Renal cortex interstitium (tissue), 11 donors: Measurements from ENCODE around the gene FIZ1. TPM values are rescaled to one million over a fixed set of nuclear protein-coding genes. Genes with fewer than 3 reads are reported as not detected.

Experiments used
- DNase-seq, 11 donors: peaks; one replicate each; pipeline ENCODE4 v3.0.0-alpha.2; 2013; ENCODE audit warnings: low read depth in 9 of 11, low spot score in 4 of 11; ENCODE audit errors: extremely low read depth in 1 of 11
- polyA plus RNA-seq, 3 donors: library from polyadenylated mRNA; unstranded; fragments of 120-200 nt; gene quantifications; one replicate each; pipeline ENCODE4 v1.2.1, GENCODE V29; 2013; ENCODE audit not compliant: insufficient read length in 3 of 3

The FIZ1 gene
- polyA plus RNA-seq, 3 donors, result 20.1 to 24.5 (median 23.9) TPM

GRCh38 chr19:55640577-55641425, 41.5 kb upstream of the FIZ1 start, which contains the start of gene ZNF580:
Gene ZNF580, plus strand, starts transcription at chr19:55641002. Its CDS starts 1,507 bp downstream, at chr19:55642509.
- peak in 6 of 11 donors; percentile 53 to 69 (median 62) for DNase-seq

- DNase-seq, result peak in 3 of 11 donors; percentile 57
Measured at GRCh38 chr19:55640043-55640576, 40.8 kb upstream of the FIZ1 start.

GRCh38 chr19:55638864-55639359, 39.6 kb upstream of the FIZ1 start:
- no peak for DNase-seq

- DNase-seq, result no peak
Measured at GRCh38 chr19:55637534-55637933, 38.2 kb upstream of the FIZ1 start.

- no peak for DNase-seq
Measured at GRCh38 chr19:55636723-55637122, 37.4 kb upstream of the FIZ1 start.

GRCh38 chr19:55635856-55636440, 36.6 kb upstream of the FIZ1 start:
- DNase-seq, result no peak

GRCh38 chr19:55635334-55635717, 36.0 kb upstream of the FIZ1 start:
- DNase-seq, result no peak

GRCh38 chr19:55633861-55634260, 34.5 kb upstream of the FIZ1 start:
- DNase-seq, result no peak

GRCh38 chr19:55632463-55632834, 33.1 kb upstream of the FIZ1 start:
- DNase-seq, result peak in 9 of 11 donors; percentile 86 to 93 (median 89)

GRCh38 chr19:55626350-55626749, 27.0 kb upstream of the FIZ1 start:
- no peak for DNase-seq

GRCh38 chr19:55625004-55625326, 25.6 kb upstream of the FIZ1 start:
- DNase-seq, result no peak

- peak in 8 of 11 donors; percentile 86 to 94 (median 92) for DNase-seq
Measured at GRCh38 chr19:55624109-55625003, 25.0 kb upstream of the FIZ1 start, which contains the start of gene ZNF784. Gene ZNF784, minus strand, starts transcription at chr19:55624566. Its CDS starts 5 bp downstream, at chr19:55624561.

- no peak for DNase-seq
Measured at GRCh38 chr19:55623561-55623960, 24.2 kb upstream of the FIZ1 start.

- no peak for DNase-seq
Measured at GRCh38 chr19:55623130-55623529, 23.8 kb upstream of the FIZ1 start.

GRCh38 chr19:55622242-55622969, 23.1 kb upstream of the FIZ1 start:
- no peak for DNase-seq

GRCh38 chr19:55621673-55622231, 22.4 kb upstream of the FIZ1 start:
- no peak for DNase-seq

- DNase-seq, result no peak
Measured at GRCh38 chr19:55621205-55621672, 21.9 kb upstream of the FIZ1 start.
